HG03159 (cell line): ENCODE measurements around the gene XPNPEP2.

ENCODE experiments used
- ATAC-seq: cut with Tn5 transposase; IDR thresholded peaks from one replicate; pipeline ENCODE4 v1.9.1; 2021; ENCODE audit warnings: mild to moderate bottlenecking, moderate library complexity; ENCODE audit not compliant: unreplicated experiment

XPNPEP2 gene

GRCh38 chrX:129793604-129794191 is 54.9 kb downstream of the XPNPEP2 start:
- no peak for ATAC-seq

DNA sequence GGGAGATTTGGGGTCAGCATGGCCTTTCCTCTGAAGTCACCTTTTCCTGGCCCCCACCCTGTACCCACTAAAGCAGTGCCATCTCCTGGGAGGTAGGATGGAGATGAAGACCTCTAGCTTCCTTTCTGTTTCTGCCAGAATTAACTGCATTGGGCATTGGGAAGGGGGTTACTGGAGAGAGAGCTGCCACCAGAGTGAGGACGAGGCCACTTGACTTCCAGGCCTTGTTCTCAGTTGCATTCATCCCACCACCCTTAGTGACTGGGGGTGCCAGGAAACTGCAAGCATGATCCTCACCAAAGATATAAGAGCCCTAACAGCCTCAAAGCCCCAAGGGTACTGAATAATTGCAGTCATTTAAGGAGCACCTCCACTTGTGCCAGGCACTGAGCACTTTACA is 56.8 kb downstream of the XPNPEP2 start:
- ATAC-seq: no peak

DNA sequence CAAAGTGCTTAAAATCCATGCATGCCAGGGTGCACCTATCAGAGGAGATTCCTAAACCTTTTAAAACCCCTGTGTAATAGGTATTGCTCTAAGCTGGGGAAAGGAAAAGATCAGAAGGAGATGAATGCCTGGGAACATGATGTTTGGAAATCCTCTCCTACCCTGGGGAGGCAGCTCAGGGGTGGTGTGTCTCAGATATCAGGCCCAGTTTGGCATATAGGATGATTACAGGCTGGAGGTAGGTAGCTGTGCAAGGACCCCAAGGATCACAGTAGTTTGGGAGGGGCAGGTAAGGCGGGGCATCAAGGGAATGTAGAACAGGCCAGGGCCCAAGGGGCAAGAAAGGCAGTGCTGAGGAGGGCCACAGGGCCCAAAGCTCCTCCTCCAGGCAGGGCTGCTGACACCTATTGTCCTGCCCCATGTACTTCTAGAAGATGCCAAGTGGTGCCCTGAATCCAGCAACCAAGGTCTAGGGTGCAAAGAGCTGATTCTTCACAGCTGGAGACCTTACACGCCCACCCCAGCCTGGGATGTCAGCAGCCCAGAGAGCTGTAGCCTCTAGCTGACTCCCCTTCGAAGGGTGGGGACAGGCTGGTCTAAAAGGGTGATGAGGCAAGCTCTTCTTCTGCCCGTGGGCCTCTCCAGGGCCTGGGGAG is 58.6 kb downstream of the XPNPEP2 start:
- no peak for ATAC-seq

GRCh38 chrX:129798456-129798855 is 59.7 kb downstream of the XPNPEP2 start:
- no peak for ATAC-seq

DNA sequence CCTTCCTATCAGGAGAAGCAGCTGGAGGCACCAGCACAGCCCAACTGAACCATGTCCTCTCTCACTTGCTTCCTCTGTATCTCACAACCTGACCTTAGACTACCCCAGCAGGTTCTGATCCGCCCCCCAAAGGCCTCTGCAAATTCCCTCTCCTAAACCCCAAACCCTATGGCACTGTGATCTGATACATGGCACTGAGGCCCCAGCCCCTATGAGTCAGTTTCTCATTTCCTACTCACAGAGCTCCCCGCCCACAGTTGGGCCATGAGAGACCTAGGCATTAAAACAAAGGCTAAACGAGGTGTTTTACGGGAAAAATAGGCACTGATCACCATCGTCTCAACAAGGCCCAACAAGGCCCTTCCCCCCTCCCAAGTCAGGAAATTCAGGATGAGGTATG is 60.1 kb downstream of the XPNPEP2 start:
- no peak for ATAC-seq

- ATAC-seq: no peak
Observed at GRCh38 chrX:129800186-129800585, 61.4 kb downstream of the XPNPEP2 start.

DNA sequence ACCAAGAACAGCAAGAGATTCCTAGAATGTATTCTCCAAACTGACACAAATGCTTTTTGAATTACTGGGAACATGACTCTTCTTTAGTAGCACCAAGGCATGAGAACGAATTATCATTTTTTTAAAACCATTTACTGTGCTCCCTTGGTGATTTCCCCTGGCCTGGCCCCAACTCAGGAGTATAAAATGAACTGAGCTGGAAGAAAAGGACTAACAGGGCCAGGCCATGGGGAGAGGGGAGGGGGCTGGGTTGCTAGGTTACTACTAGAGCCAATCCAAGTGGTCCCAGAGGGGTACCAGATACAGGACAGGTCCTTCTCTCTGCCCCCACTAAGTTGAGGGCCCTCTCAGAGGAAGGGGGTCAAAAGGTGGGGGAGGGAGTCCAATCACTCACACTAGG is 64.1 kb downstream of the XPNPEP2 start:
- ATAC-seq: no peak

GRCh38 chrX:129804806-129805205 is 66.0 kb downstream of the XPNPEP2 start:
- ATAC-seq: no peak

- ATAC-seq: no peak
Observed at GRCh38 chrX:129808158-129808828, 69.5 kb downstream of the XPNPEP2 start.

- ATAC-seq: no peak
Observed at GRCh38 chrX:129808829-129809796, 70.3 kb downstream of the XPNPEP2 start.

DNA sequence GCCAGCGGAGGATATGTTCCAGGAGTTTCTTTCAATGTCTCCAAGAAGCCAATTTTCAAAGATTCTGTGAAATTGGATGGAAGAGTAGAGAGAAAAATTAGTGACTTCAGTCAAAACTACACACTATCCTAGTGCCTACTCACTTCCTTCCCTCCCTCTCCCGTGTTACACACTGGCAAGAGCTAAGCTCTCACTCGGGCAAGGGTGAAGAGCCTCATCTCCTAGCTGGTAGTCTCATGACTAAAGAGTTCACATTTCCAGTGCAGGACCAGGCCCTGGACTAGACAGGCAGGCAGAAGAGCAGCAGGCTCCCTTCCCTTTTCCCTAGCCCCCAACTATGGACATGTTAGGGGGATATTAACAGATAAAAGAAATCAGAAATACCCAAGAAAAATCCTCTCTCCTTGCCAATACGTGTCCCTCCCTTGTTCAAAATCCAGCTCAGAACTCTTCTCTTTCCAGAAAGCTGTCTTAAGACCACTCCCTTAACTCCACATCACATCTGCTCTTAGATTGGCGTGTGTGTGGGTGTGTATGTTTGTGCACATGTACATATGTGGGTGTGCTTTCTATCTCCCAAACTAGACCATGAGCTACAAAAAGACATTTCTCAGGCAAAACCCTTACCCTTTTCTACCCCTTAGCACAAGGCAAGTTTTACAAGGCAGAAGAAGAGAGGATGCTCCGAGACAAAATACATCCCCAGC is 75.0 kb downstream of the XPNPEP2 start:
- no peak for ATAC-seq

DNA sequence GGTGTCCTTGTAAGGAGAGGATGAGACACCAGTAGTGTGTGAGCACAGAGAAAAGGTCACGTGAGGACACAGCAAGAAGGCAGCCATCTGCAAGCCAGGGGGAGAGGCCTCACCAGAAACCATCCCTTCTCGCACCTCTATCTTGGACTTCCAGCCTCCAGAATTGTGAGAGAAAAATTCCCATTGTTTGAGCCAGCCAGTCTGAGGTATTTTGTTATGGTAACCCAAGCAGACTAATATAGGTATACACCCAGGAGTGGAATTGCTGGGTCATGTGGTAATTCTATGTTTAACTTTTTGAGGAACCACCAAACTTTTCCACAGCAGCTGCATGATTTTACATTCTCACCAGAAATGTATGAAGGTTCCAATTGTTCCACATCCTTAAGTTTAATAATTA is 79.3 kb downstream of the XPNPEP2 start:
- ATAC-seq: no peak
